ENCODE data around the gene LRRC3B. TPM values are rescaled to one million over a fixed set of nuclear protein-coding genes. Genes with fewer than 3 reads are reported as not detected.
A peak's percentile ranks its signal among the peaks of the same experiment; 100 is the strongest.

LRRC3B gene
- total and polyA plus RNA-seq, 9 donors, result 0.28 to 2.5 (median 0.92) TPM

GRCh38 chr3:26647078-26647477 is 24.5 kb downstream of the LRRC3B start:
- no peaks in the 10 kb centered on the region for H3K4me1 ChIP-seq (ENCODE audit: insufficient read depth)
- H3K36me3 ChIP-seq, result no peaks in the 10 kb centered on the region
- H3K9me3 ChIP-seq, result no peaks in the 10 kb centered on the region
- intact Hi-C loops (cut with DNase I), result no loop called here
- no peak overlapping the region for H3K4me3 ChIP-seq
- H3K27me3 ChIP-seq, result no peaks in the 10 kb centered on the region
- no peak overlapping the region for H3K27ac ChIP-seq
- DNase-seq, result no peak
- TF ChIP-seq POLR2A (IDR thresholded peaks at IDR 0.05), result no peak
- TF ChIP-seq CTCF (IDR thresholded peaks at IDR 0.05), result no peak
- TF ChIP-seq EP300 (IDR thresholded peaks at IDR 0.05), result no peak
- 57 to 77% (median 61%) methylated on average over 3 of the region's 3 CpGs for WGBS, 3 donors

DNA sequence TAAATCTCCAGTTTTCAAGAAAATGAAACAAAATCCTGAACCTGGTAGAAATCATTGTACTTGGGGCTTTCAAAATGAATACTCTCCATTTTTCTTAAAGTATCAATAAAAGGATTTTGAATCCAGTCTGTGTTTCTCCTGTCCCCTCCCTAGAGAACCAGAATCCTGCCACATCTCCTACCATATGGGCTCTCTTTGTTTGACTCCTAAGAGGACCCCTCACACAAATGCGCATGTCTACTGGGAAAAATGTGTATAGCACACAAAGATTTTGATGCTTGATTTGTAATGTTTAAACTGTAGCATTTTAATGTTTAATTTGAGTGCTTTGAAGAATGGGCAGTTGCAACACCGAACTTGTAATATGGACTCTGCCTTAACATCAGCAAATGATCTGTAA is 25.9 kb downstream of the LRRC3B start:
- no peaks in the 10 kb centered on the region for H3K27me3 ChIP-seq
- no peaks in the 10 kb centered on the region for H3K36me3 ChIP-seq
- DNase-seq, result no peak
- 88 to 94% (median 93%) methylated on average over 2 of the region's 2 CpGs for WGBS, 3 donors
- no peak overlapping the region for H3K27ac ChIP-seq
- H3K4me1 ChIP-seq (ENCODE audit: insufficient read depth), result no peaks in the 10 kb centered on the region
- H3K9me3 ChIP-seq, result no peaks in the 10 kb centered on the region
- TF ChIP-seq POLR2A (IDR thresholded peaks at IDR 0.05) (no peak), EP300 (IDR thresholded peaks at IDR 0.05) (no peak), CTCF (IDR thresholded peaks at IDR 0.05) (no peak)
- intact Hi-C loops (cut with DNase I), result no loop called here
- no peak overlapping the region for H3K4me3 ChIP-seq

DNA sequence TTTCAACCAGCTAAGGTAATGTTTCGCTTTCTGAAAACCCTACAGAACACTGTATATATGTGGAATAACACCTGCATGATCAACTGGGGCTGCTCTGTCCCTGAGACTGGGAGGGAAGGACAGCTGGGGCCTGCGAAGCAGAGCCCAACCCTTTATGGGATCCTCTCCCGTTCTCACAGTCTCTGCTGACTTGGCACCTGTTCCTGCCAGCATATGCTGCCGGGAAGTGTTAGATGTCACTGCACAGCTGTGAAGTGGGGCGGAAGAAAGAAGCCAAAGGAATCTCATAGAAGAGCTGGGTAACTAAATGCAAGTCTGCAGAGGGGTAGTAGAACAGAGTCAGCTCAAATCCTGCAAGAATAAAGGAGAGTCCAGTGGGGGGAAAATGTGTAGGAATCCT is 29.6 kb downstream of the LRRC3B start:
- no peaks in the 10 kb centered on the region for H3K4me1 ChIP-seq (ENCODE audit: insufficient read depth)
- intact Hi-C loops (cut with DNase I), result no loop called here
- no peak for TF ChIP-seq POLR2A (IDR thresholded peaks at IDR 0.05)
- H3K36me3 ChIP-seq, result no peaks in the 10 kb centered on the region
- peak in 2 of 5 donors; percentile 16 to 17 for DNase-seq
- WGBS, 3 donors, result 26 to 32% (median 29%) methylated on average over 5 of the region's 5 CpGs
- no peaks in the 10 kb centered on the region for H3K27me3 ChIP-seq
- H3K9me3 ChIP-seq, result no peaks in the 10 kb centered on the region
- no peak overlapping the region for H3K4me3 ChIP-seq
- no peak overlapping the region for H3K27ac ChIP-seq

DNA sequence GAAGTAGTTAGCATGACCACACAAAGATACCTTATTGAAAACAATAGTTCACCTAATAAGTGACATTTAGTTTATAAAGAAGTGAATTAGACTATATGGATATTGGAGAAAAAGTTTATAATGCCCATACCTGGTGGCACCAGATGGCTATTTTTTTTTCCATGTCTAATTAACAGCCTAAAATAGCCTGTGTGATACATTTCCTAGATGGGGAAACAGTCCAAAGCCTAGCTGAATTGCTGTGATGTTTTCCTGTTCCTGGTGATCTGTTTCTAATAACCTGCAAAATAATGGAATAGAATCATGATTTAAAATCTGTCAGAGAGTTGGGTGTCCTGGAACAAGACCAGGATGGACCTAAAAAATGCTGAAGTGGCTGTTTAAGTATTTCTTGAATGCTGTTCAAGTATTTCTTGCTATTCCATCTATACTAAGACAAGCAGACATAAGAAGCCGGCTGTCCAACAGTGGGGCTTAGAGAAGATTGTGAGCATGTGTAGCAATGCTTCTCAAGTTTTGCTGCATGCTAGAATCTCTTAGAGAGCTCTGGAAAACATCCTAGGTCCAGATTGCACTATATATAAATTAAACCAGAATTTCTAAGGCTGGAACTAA is 31.3 kb downstream of the LRRC3B start:
- Histone ChIP-seq H3K4me3 (no peak overlapping the region), H3K4me1 (ENCODE audit: insufficient read depth) (no peaks in the 10 kb centered on the region), H3K27me3 (no peaks in the 10 kb centered on the region), H3K36me3 (no peaks in the 10 kb centered on the region), H3K9me3 (no peaks in the 10 kb centered on the region), H3K27ac (no peak overlapping the region)
- TF ChIP-seq POLR2A (IDR thresholded peaks at IDR 0.05), result no peak
- TF ChIP-seq EP300 (IDR thresholded peaks at IDR 0.05), result no peak
- TF ChIP-seq CTCF (IDR thresholded peaks at IDR 0.05), result no peak
- no peak for DNase-seq
- intact Hi-C loops (cut with DNase I), result no loop called here
- 59 to 71% (median 64%) methylated on average over 1 of the region's 1 CpG for WGBS, 3 donors

DNA sequence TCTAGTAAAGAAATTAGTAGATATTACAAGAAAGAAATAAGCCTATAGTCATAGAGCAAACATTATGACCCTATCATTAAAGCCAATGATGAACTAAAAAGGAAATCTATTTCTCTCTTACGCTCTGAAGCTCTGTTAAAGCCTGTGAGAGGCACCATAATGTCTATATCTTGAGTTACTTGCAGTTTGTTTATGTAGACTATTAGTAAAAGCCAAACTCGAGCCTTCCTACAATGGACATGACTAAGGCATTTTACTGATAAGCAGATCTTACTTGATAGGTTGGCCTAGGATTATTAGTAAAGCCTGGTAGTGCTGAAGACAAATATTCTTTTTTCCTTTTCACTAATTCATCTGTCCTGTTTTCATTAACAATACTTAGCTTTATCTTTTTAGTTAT is 32.7 kb downstream of the LRRC3B start:
- H3K27me3 ChIP-seq, result no peaks in the 10 kb centered on the region
- 73 to 80% (median 77%) methylated on average over 2 of the region's 2 CpGs for WGBS, 3 donors

More for the DNA sequence above, 32.7 kb downstream of the LRRC3B start:
- TF ChIP-seq EP300 (IDR thresholded peaks at IDR 0.05) (no peak), POLR2A (IDR thresholded peaks at IDR 0.05) (no peak), CTCF (IDR thresholded peaks at IDR 0.05) (no peak)
- intact Hi-C loops (cut with DNase I), result no loop called here
- Histone ChIP-seq H3K36me3 (no peaks in the 10 kb centered on the region), H3K4me1 (ENCODE audit: insufficient read depth) (no peaks in the 10 kb centered on the region), H3K4me3 (no peak overlapping the region), H3K27ac (no peak overlapping the region), H3K9me3 (no peaks in the 10 kb centered on the region)
- DNase-seq, result no peak

Measured in ovary (tissue), 9 donors.